K562 (cell line): ENCODE data around the gene JMJD1C. TPM values are rescaled to one million over a fixed set of nuclear protein-coding genes. Genes with fewer than 3 reads are reported as not detected.

Source experiments
- ATF1 ChIP-seq, 2 experiments: fragments of 450-650 bp in 1 of 2; IDR thresholded peaks; 2 replicates each; pipeline ENCODE4 v1.6.1; 2016; ENCODE audit warnings: missing compliant biosample characterization in 1 of 2, missing genetic modification characterization in 1 of 2
- C11orf30 ChIP-seq: fragments of 450-650 bp; IDR thresholded peaks from 2 replicates; pipeline ENCODE4 v1.6.1; 2016; ENCODE audit warnings: low read depth, mild to moderate bottlenecking
- CBFA2T3 ChIP-seq: fragments of 450-650 bp; IDR thresholded peaks from 2 replicates; pipeline ENCODE4 v1.6.1; 2017
- CREB5 ChIP-seq: fragments of 250-450 bp; sonication (Bioruptor Pico); IDR thresholded peaks from 2 replicates; pipeline ENCODE4 v1.5.0; 2020; ENCODE audit warnings: mild to moderate bottlenecking
- E2F3 ChIP-seq: fragments of 250-450 bp; sonication (Bioruptor Pico); IDR thresholded peaks from 2 replicates; pipeline ENCODE4 v1.4.0; 2020; ENCODE audit warnings: mild to moderate bottlenecking
- ELK3 ChIP-seq: fragments of 450-650 bp; formaldehyde crosslinking; IDR thresholded peaks from 2 replicates; pipeline ENCODE4 v1.4.0; 2020; ENCODE audit warnings: mild to moderate bottlenecking
- ESRRA ChIP-seq: fragments of 450-650 bp; IDR thresholded peaks from 2 replicates; pipeline ENCODE4 v1.6.1; 2014; ENCODE audit warnings: low read depth, mild to moderate bottlenecking, moderate library complexity, borderline replicate concordance
- HMBOX1 ChIP-seq: sonication (generic); IDR thresholded peaks from 2 replicates; pipeline ENCODE4 v1.6.1; 2016
- HNRNPK ChIP-seq: fragments of 200-400 bp; formaldehyde crosslinking; IDR thresholded peaks from one replicate; pipeline ENCODE4 v1.6.1; 2018; ENCODE audit warnings: mild to moderate bottlenecking, low read depth, low read length; ENCODE audit not compliant: poor library complexity, severe bottlenecking
- IFI16 ChIP-seq: fragments of 250-450 bp; sonication (Bioruptor Pico); IDR thresholded peaks from 2 replicates; pipeline ENCODE4 v2.1.2; 2022; ENCODE audit warnings: mild to moderate bottlenecking, inconsistent platforms
- KDM4B ChIP-seq, 2 experiments: fragments of 450-650 bp in 1 of 2; sonication (generic) in 1 of 2; IDR thresholded peaks; 2 replicates each; pipeline ENCODE4 v1.6.1; 2016 to 2017; ENCODE audit warnings: borderline replicate concordance in 2 of 2, antibody characterized with exemption in 1 of 2, low read depth in 1 of 2, mild to moderate bottlenecking in 1 of 2
- MCM3 ChIP-seq: fragments of 450-650 bp; IDR thresholded peaks from 2 replicates; pipeline ENCODE4 v1.6.1; 2016
- MYC ChIP-seq, 2 experiments: fragments of 250-450 bp in 1 of 2; sonication (Bioruptor Pico) in 1 of 2; IDR thresholded peaks; 2 replicates each; pipeline versions ENCODE4 v1.5.1 to v1.6.1; 2012 to 2021; ENCODE audit warnings: low read depth in 2 of 2, borderline replicate concordance in 1 of 2, improper control_type of control experiment in 1 of 2, low read length in 1 of 2, mild to moderate bottlenecking in 1 of 2, moderate library complexity in 1 of 2
- OTX1 ChIP-seq: fragments of 450-650 bp; formaldehyde crosslinking; IDR thresholded peaks from 2 replicates; pipeline ENCODE4 v1.4.0; 2022; ENCODE audit warnings: mild to moderate bottlenecking
- RFX5 ChIP-seq: IDR thresholded peaks from 2 replicates; pipeline ENCODE4 v1.6.1; 2011; ENCODE audit warnings: low read depth, mild to moderate bottlenecking, improper control_type of control experiment, low read length
- SMAD2 ChIP-seq: fragments of 150-350 bp; IDR thresholded peaks from 2 replicates; pipeline ENCODE4 v1.6.1; 2014; ENCODE audit warnings: low read depth, mild to moderate bottlenecking, low read length
- TCFL5 ChIP-seq: fragments of 250-450 bp; sonication (Bioruptor Pico); conservative IDR thresholded peaks from 2 replicates; pipeline ENCODE4 v1.6.1; 2021; ENCODE audit warnings: mild to moderate bottlenecking, moderate library complexity, matching md5 sums
- THAP12 ChIP-seq: fragments of 250-450 bp; sonication (Bioruptor Pico); IDR thresholded peaks from 2 replicates; pipeline ENCODE4 v1.9.0; 2021; ENCODE audit warnings: mild to moderate bottlenecking, inconsistent platforms
- TRIM28 ChIP-seq: fragments of 450-650 bp; IDR thresholded peaks from 2 replicates; pipeline ENCODE4 v1.6.1; 2017
- ZNF24 ChIP-seq: fragments of 450-650 bp; IDR thresholded peaks from 2 replicates; pipeline ENCODE4 v1.6.1; 2016
- ZNF551 ChIP-seq: fragments of 250-450 bp; sonication (Bioruptor Pico); IDR thresholded peaks from 2 replicates; pipeline ENCODE4 v1.5.0; 2021; ENCODE audit warnings: mild to moderate bottlenecking, moderate library complexity
- ZNF57 ChIP-seq: fragments of 450-650 bp; formaldehyde crosslinking; IDR thresholded peaks from 2 replicates; pipeline ENCODE4 v1.4.0; 2020; ENCODE audit warnings: mild to moderate bottlenecking, moderate library complexity
- ZNF586 ChIP-seq: fragments of 450-650 bp; formaldehyde crosslinking; conservative IDR thresholded peaks from 2 replicates; pipeline ENCODE4 v1.4.0; 2020; ENCODE audit warnings: mild to moderate bottlenecking, moderate library complexity
- ZNF707 ChIP-seq: fragments of 250-450 bp; sonication (Bioruptor Pico); conservative IDR thresholded peaks from 2 replicates; pipeline ENCODE4 v1.8.0; 2022; ENCODE audit warnings: inconsistent platforms, mild to moderate bottlenecking, moderate library complexity
- polyA plus RNA-seq, 8 experiments: library from polyadenylated mRNA; depleted of rRNA in 4 of 8; stranded (reverse) in 5 of 8; unstranded in 3 of 8; fragments of >200 nt; fragmentation: Nextera tagmentation in 2 of 8; fragmentation: Illumina TruSeq in 1 of 8; extraction: Ambion mirVana in 2 of 8; extraction: Trizol in 1 of 8; gene quantifications; 2 replicates each; pipeline versions ENCODE4 v1.2.1 to v1.2.3, GENCODE V29; 2011 to 2014; ENCODE audit warnings: inconsistent platforms in 1 of 8, missing spikeins in 1 of 8
- total RNA-seq, 7 experiments: library from RNA; depleted of rRNA in 6 of 7; stranded (reverse); fragments of >200 nt in 6 of 7; fragmentation: Illumina TruSeq in 2 of 7; extraction: Trizol in 2 of 7; gene quantifications; 2 replicates each; pipeline versions ENCODE4 v1.2.1 to v1.2.3, GENCODE V29; 2011 to 2021; ENCODE audit warnings: low replicate concordance in 1 of 7

JMJD1C gene
- total and polyA plus RNA-seq, 9 of the 15 experiments (the other 6 are each of a cell fraction or from before 2014, with no cell fraction given) = 25.3 to 68.0 (median 47.2) TPM

- no peak for TF ChIP-seq THAP12 (CRISPR knock-in tag)
- no peak for TF ChIP-seq ATF1 (CRISPR knock-in tag; IDR thresholded peaks at IDR 0.05)
- TF ChIP-seq ATF1 (tag; IDR thresholded peaks at IDR 0.05) = peak; percentile 94
- no peak for TF ChIP-seq TCFL5
- no peak for TF ChIP-seq MCM3
- TF ChIP-seq CREB5 = no peak
- TF ChIP-seq SMAD2 = no peak
- TF ChIP-seq C11orf30 = peak; percentile 50
- no peak for TF ChIP-seq ZNF57 (CRISPR knock-in tag)
- TF ChIP-seq ESRRA = peak; percentile 64
- TF ChIP-seq ELK3 (CRISPR knock-in tag) = no peak
- TF ChIP-seq RFX5 = no peak
- TF ChIP-seq ZNF24 = peak; percentile 87; the same call in 1 of the 2 replicates
- TF ChIP-seq ZNF586 (CRISPR knock-in tag) = no peak
- no peak for TF ChIP-seq KDM4B (IDR thresholded peaks at IDR 0.05; ENCODE audit: borderline replicate concordance in 2 of 2, low read depth in 1 of 2)
- peak; percentile 57 for TF ChIP-seq CBFA2T3
- no peak; the same call in 1 of the 2 replicates for TF ChIP-seq TRIM28
- TF ChIP-seq OTX1 = 0 out of 2 replicates have a peak, but pooled peaks have one; percentile 42
- TF ChIP-seq MYC (IDR thresholded peaks at IDR 0.05; ENCODE audit: low read depth, low read length) = peak; percentile 61
- TF ChIP-seq MYC (CRISPR knock-in tag; IDR thresholded peaks at IDR 0.05; ENCODE audit: borderline replicate concordance, low read depth) = no peak
- no peak for TF ChIP-seq HNRNPK
- no peak for TF ChIP-seq IFI16 (CRISPR knock-in tag)
- no peak for TF ChIP-seq E2F3 (CRISPR knock-in tag)
- peak; percentile 100 for TF ChIP-seq HMBOX1
- no peak for TF ChIP-seq ZNF551
- TF ChIP-seq ZNF707 (CRISPR knock-in tag) = no peak
These were observed 196.8 kb downstream of the JMJD1C start (continued) for GRCh38 chr10:63268798-63269503.
